ENCODE results near the gene STIMATE. TPM values are rescaled to one million over a fixed set of nuclear protein-coding genes. Genes with fewer than 3 reads are reported as not detected.
A peak's percentile ranks its signal among the peaks of the same experiment; 100 is the strongest.

The STIMATE gene
- total RNA-seq, 1 donor, result 15.1 TPM

- H3K4me3 ChIP-seq (ENCODE audit: low read depth, low read length), result no peak overlapping the region
- TF ChIP-seq CTCF (IDR thresholded peaks at IDR 0.05; ENCODE audit: insufficient read depth, low read depth, low read length), result no peak
- no peak for DNase-seq (ENCODE audit: low read depth)
Observed at GRCh38 chr3:52810923-52811322, 86.4 kb downstream of the STIMATE start.

GRCh38 chr3:52809662-52810377 is 87.5 kb downstream of the STIMATE start:
- DNase-seq (ENCODE audit: low read depth), result no peak
- H3K4me3 ChIP-seq (ENCODE audit: low read depth, low read length), result no peak overlapping the region
- no peak for TF ChIP-seq CTCF (IDR thresholded peaks at IDR 0.05; ENCODE audit: insufficient read depth, low read depth, low read length)

- no peak overlapping the region for H3K4me3 ChIP-seq (ENCODE audit: low read depth, low read length)
- no peak for DNase-seq (ENCODE audit: low read depth)
- TF ChIP-seq CTCF (IDR thresholded peaks at IDR 0.05; ENCODE audit: insufficient read depth, low read depth, low read length), result no peak
Observed at GRCh38 chr3:52809149-52809548, 88.2 kb downstream of the STIMATE start.

- no peak for DNase-seq (ENCODE audit: low read depth)
- TF ChIP-seq CTCF (IDR thresholded peaks at IDR 0.05; ENCODE audit: insufficient read depth, low read depth, low read length), result no peak
- no peak overlapping the region for H3K4me3 ChIP-seq (ENCODE audit: low read depth, low read length)
Observed at GRCh38 chr3:52805270-52806039, 91.9 kb downstream of the STIMATE start.

- peak; percentile 2 for DNase-seq (ENCODE audit: low read depth)
- TF ChIP-seq CTCF (IDR thresholded peaks at IDR 0.05; ENCODE audit: insufficient read depth, low read depth, low read length), result no peak
- no peak overlapping the region for H3K4me3 ChIP-seq (ENCODE audit: low read depth, low read length)
Observed at GRCh38 chr3:52801839-52802238, 95.5 kb downstream of the STIMATE start.

- TF ChIP-seq CTCF (IDR thresholded peaks at IDR 0.05; ENCODE audit: insufficient read depth, low read depth, low read length), result no peak
Observed at GRCh38 chr3:52800079-52800478, 97.3 kb downstream of the STIMATE start.

More at GRCh38 chr3:52800079-52800478, 97.3 kb downstream of the STIMATE start:
- peak; percentile 19 for DNase-seq (ENCODE audit: low read depth)
- H3K4me3 ChIP-seq (ENCODE audit: low read depth, low read length), result no peak overlapping the region

Measured in fibroblast of villous mesenchyme (primary cell).